OCI-LY7 (cell line): ENCODE data around the gene MYT1.

Source experiments
- EZH2phosphoT487 ChIP-seq: fragments of 200-600 bp; sonication (generic); IDR thresholded peaks from 2 replicates; pipeline ENCODE4 v1.6.1; 2018; ENCODE audit warnings: low read depth, borderline replicate concordance, mild to moderate bottlenecking, mixed run types, antibody characterized with exemption, low read length, moderate library complexity, mixed read lengths
- TF ChIP-seq, protein P1 (sequence below): fragments of 200-600 bp; sonication (generic); conservative IDR thresholded peaks from 2 replicates; pipeline ENCODE4 v1.5.1; 2014; ENCODE audit warnings: mild to moderate bottlenecking, antibody characterized with exemption, low read length, moderate library complexity, mixed read lengths

GRCh38 chr20:64151633-64152530 lies 12.4 kb upstream of the MYT1 start:
- TF ChIP-seq, protein P1, sequence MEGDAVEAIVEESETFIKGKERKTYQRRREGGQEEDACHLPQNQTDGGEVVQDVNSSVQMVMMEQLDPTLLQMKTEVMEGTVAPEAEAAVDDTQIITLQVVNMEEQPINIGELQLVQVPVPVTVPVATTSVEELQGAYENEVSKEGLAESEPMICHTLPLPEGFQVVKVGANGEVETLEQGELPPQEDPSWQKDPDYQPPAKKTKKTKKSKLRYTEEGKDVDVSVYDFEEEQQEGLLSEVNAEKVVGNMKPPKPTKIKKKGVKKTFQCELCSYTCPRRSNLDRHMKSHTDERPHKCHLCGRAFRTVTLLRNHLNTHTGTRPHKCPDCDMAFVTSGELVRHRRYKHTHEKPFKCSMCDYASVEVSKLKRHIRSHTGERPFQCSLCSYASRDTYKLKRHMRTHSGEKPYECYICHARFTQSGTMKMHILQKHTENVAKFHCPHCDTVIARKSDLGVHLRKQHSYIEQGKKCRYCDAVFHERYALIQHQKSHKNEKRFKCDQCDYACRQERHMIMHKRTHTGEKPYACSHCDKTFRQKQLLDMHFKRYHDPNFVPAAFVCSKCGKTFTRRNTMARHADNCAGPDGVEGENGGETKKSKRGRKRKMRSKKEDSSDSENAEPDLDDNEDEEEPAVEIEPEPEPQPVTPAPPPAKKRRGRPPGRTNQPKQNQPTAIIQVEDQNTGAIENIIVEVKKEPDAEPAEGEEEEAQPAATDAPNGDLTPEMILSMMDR: no peak
- no peak for TF ChIP-seq EZH2phosphoT487
